ENCODE results near the gene KAT5.
A peak's percentile ranks its signal among the peaks of the same experiment; 100 is the strongest.

KAT5 gene

GRCh38 chr11:65711785-65712632 is at the start of gene KAT5:
KAT5 (plus strand) TSS chr11:65712252; CDS start chr11:65712268, 16 bp downstream.
- H3K27ac ChIP-seq: peak within 1 kb of the TSS; percentile 100
- TF ChIP-seq CTCF (conservative IDR thresholded peaks at IDR 0.05): peak; percentile 100

GRCh38 chr11:65662799-65663638 is 49.0 kb upstream of the KAT5 start, which contains the start of gene RELA:
RELA (minus strand) TSS chr11:65662916; CDS start chr11:65662832, 84 bp downstream.
- H3K27ac ChIP-seq: peak within 1 kb of the TSS; percentile 99
- peak; percentile 9; the same call in 1 of the 2 replicates for TF ChIP-seq CTCF (conservative IDR thresholded peaks at IDR 0.05)

GRCh38 chr11:65663639-65664200 is 48.3 kb upstream of the KAT5 start:
- peak overlapping the region; percentile 99 for H3K27ac ChIP-seq
- no peak for TF ChIP-seq CTCF (conservative IDR thresholded peaks at IDR 0.05)

GRCh38 chr11:65672180-65672860 is 39.7 kb upstream of the KAT5 start:
- no peak; the same call in 1 of the 2 replicates for TF ChIP-seq CTCF (conservative IDR thresholded peaks at IDR 0.05)
- no peak overlapping the region for H3K27ac ChIP-seq

- H3K27ac ChIP-seq: no peak overlapping the region
- TF ChIP-seq CTCF (conservative IDR thresholded peaks at IDR 0.05): no peak
These were observed 39.1 kb upstream of the KAT5 start for GRCh38 chr11:65672982-65673381.

- no peak overlapping the region for H3K27ac ChIP-seq
- TF ChIP-seq CTCF (conservative IDR thresholded peaks at IDR 0.05): no peak
These were observed 31.8 kb upstream of the KAT5 start for GRCh38 chr11:65680192-65680743.
